ENCODE results near the gene ZNF391.

ZNF391 gene

DNA sequence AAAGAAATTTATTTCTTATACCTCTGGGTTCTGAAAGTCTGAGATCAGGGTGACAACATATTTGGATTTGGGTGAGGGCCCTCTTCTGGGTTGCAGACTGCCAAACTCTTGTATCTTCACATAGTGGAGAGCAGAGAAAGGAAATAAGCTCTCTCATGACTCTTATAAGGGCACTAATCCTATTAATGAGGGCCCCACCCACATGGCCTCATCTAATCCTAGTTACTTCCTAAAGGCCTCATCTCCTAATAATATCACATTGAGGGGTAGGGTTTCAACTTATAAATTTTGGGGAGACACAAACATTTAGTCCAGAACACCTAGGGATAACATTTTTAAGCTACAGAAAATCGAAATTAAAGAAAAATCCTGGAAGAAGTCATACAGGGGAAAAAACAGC, 5.1 kb upstream of the ZNF391 start:
- Histone ChIP-seq H3K4me3 (ENCODE audit: low read length) (no peak overlapping the region), H3K27me3 (ENCODE audit: insufficient read depth, low read length) (no peaks in the 10 kb centered on the region), H3K27ac (ENCODE audit: low read length) (no peak overlapping the region), H3K36me3 (ENCODE audit: insufficient read depth, low read depth, low read length) (no peaks in the 10 kb centered on the region), H3K9ac (ENCODE audit: low read depth, low read length) (no peak overlapping the region), H3K4me1 (ENCODE audit: insufficient read depth, low read length) (peaks cover 19% of the 10 kb centered on the region), H3K9me3 (ENCODE audit: insufficient read depth, low read depth, low read length) (0 out of 2 replicates have a peak, but pooled peaks cover 4% of the 10 kb centered on the region)

GRCh38 chr6:27392623-27393022, 4.1 kb downstream of the ZNF391 start:
- H3K27ac ChIP-seq (ENCODE audit: low read length), result no peak overlapping the region
- no peaks in the 10 kb centered on the region for H3K27me3 ChIP-seq (ENCODE audit: insufficient read depth, low read length)
- H3K36me3 ChIP-seq (ENCODE audit: insufficient read depth, low read depth, low read length), result peaks cover 7% of the 10 kb centered on the region; the same call in 1 of the 2 replicates
- peaks cover 6% of the 10 kb centered on the region; the same call in 1 of the 2 replicates for H3K4me1 ChIP-seq (ENCODE audit: insufficient read depth, low read length)
- no peak overlapping the region for H3K9ac ChIP-seq (ENCODE audit: low read depth, low read length)
- H3K4me3 ChIP-seq (ENCODE audit: low read length), result no peak overlapping the region
- H3K9me3 ChIP-seq (ENCODE audit: insufficient read depth, low read depth, low read length), result peaks cover 21% of the 10 kb centered on the region

DNA sequence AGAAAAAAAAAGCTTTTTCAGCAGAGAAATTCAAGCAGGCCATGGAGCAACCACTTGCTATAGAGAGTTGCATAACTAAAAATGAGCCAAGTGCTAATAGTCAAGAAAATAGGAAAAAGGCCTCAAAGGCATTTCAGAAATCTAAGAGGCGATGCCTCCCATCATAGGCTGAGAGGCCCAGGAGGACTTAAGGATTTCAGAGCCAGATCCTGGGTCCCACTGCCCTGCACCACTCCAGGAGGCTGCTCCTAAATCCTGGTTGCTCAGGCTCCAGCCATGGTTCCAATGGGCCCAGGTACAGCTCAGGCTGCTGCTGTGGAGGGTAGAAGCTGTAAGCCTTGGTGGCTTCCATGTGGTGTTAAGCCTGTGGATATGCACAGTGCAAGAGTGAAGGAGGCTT, 5.5 kb downstream of the ZNF391 start:
- H3K9ac ChIP-seq (ENCODE audit: low read depth, low read length), result no peak overlapping the region
- no peaks in the 10 kb centered on the region for H3K27me3 ChIP-seq (ENCODE audit: insufficient read depth, low read length)
- peaks cover 19% of the 10 kb centered on the region; the same call in 1 of the 2 replicates for H3K36me3 ChIP-seq (ENCODE audit: insufficient read depth, low read depth, low read length)
- no peak overlapping the region for H3K4me3 ChIP-seq (ENCODE audit: low read length)
- peaks cover 31% of the 10 kb centered on the region for H3K9me3 ChIP-seq (ENCODE audit: insufficient read depth, low read depth, low read length)
- no peaks in the 10 kb centered on the region for H3K4me1 ChIP-seq (ENCODE audit: insufficient read depth, low read length)
- no peak overlapping the region for H3K27ac ChIP-seq (ENCODE audit: low read length)

- H3K27ac ChIP-seq (ENCODE audit: low read length), result no peak overlapping the region
- H3K9ac ChIP-seq (ENCODE audit: low read depth, low read length), result no peak overlapping the region
- H3K27me3 ChIP-seq (ENCODE audit: insufficient read depth, low read length), result no peaks in the 10 kb centered on the region
- no peak overlapping the region for H3K4me3 ChIP-seq (ENCODE audit: low read length)
- peaks cover 54% of the 10 kb centered on the region for H3K36me3 ChIP-seq (ENCODE audit: insufficient read depth, low read depth, low read length)
- peaks cover 57% of the 10 kb centered on the region for H3K9me3 ChIP-seq (ENCODE audit: insufficient read depth, low read depth, low read length)
- no peaks in the 10 kb centered on the region for H3K4me1 ChIP-seq (ENCODE audit: insufficient read depth, low read length)
Observed at GRCh38 chr6:27400877-27401642, 12.5 kb downstream of the ZNF391 start.

GRCh38 chr6:27406085-27406484, 17.5 kb downstream of the ZNF391 start:
- Histone ChIP-seq H3K27me3 (ENCODE audit: insufficient read depth, low read length) (no peaks in the 10 kb centered on the region), H3K27ac (ENCODE audit: low read length) (no peak overlapping the region), H3K36me3 (ENCODE audit: insufficient read depth, low read depth, low read length) (peaks cover 16% of the 10 kb centered on the region), H3K4me1 (ENCODE audit: insufficient read depth, low read length) (no peaks in the 10 kb centered on the region), H3K9me3 (ENCODE audit: insufficient read depth, low read depth, low read length) (peaks cover 23% of the 10 kb centered on the region), H3K9ac (ENCODE audit: low read depth, low read length) (no peak overlapping the region), H3K4me3 (ENCODE audit: low read length) (no peak overlapping the region)

GRCh38 chr6:27407153-27407814, 18.7 kb downstream of the ZNF391 start:
- Histone ChIP-seq H3K27ac (ENCODE audit: low read length) (no peak overlapping the region), H3K9ac (ENCODE audit: low read depth, low read length) (no peak overlapping the region), H3K27me3 (ENCODE audit: insufficient read depth, low read length) (no peaks in the 10 kb centered on the region), H3K4me3 (ENCODE audit: low read length) (no peak overlapping the region), H3K9me3 (ENCODE audit: insufficient read depth, low read depth, low read length) (peaks cover 11% of the 10 kb centered on the region; the same call in 1 of the 2 replicates), H3K36me3 (ENCODE audit: insufficient read depth, low read depth, low read length) (peaks cover 5% of the 10 kb centered on the region), H3K4me1 (ENCODE audit: insufficient read depth, low read length) (no peaks in the 10 kb centered on the region)

DNA sequence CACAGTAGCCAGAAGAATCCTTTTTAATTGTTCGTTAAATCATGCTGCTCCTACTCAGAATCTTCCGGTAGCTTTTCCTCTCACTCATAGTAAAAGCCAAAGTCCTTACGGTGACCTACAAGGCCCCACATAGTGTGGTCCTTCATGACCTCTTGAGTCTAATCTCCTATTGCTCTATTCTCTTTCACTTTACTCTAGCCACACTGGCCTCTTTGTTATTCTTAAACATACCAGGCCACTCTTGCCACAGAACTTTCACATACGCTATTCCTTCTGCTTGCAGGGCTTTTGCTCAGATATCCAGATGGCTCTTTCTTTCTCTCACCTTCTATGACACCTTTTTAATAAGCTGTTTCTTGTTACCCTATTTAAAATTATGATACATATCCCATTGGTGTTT, 25.7 kb downstream of the ZNF391 start:
- no peak overlapping the region for H3K9ac ChIP-seq (ENCODE audit: low read depth, low read length)
- no peaks in the 10 kb centered on the region for H3K27me3 ChIP-seq (ENCODE audit: insufficient read depth, low read length)
- no peaks in the 10 kb centered on the region for H3K4me1 ChIP-seq (ENCODE audit: insufficient read depth, low read length)
- 0 out of 2 replicates have a peak, but pooled peaks cover 9% of the 10 kb centered on the region for H3K9me3 ChIP-seq (ENCODE audit: insufficient read depth, low read depth, low read length)
- no peaks in the 10 kb centered on the region for H3K36me3 ChIP-seq (ENCODE audit: insufficient read depth, low read depth, low read length)
- H3K4me3 ChIP-seq (ENCODE audit: low read length), result no peak overlapping the region
- no peak overlapping the region for H3K27ac ChIP-seq (ENCODE audit: low read length)

- H3K4me3 ChIP-seq (ENCODE audit: low read length), result no peak overlapping the region
- H3K36me3 ChIP-seq (ENCODE audit: insufficient read depth, low read depth, low read length), result no peaks in the 10 kb centered on the region
- no peaks in the 10 kb centered on the region for H3K4me1 ChIP-seq (ENCODE audit: insufficient read depth, low read length)
- H3K9ac ChIP-seq (ENCODE audit: low read depth, low read length), result no peak overlapping the region
- H3K27me3 ChIP-seq (ENCODE audit: insufficient read depth, low read length), result no peaks in the 10 kb centered on the region
- 0 out of 2 replicates have a peak, but pooled peaks cover 9% of the 10 kb centered on the region for H3K9me3 ChIP-seq (ENCODE audit: insufficient read depth, low read depth, low read length)
- no peak overlapping the region for H3K27ac ChIP-seq (ENCODE audit: low read length)
Observed at GRCh38 chr6:27414996-27415395, 26.4 kb downstream of the ZNF391 start.

- Histone ChIP-seq H3K9ac (ENCODE audit: low read depth, low read length) (no peak overlapping the region), H3K4me3 (ENCODE audit: low read length) (no peak overlapping the region), H3K4me1 (ENCODE audit: insufficient read depth, low read length) (no peaks in the 10 kb centered on the region), H3K27me3 (ENCODE audit: insufficient read depth, low read length) (no peaks in the 10 kb centered on the region), H3K27ac (ENCODE audit: low read length) (no peak overlapping the region), H3K36me3 (ENCODE audit: insufficient read depth, low read depth, low read length) (no peaks in the 10 kb centered on the region), H3K9me3 (ENCODE audit: insufficient read depth, low read depth, low read length) (0 out of 2 replicates have a peak, but pooled peaks cover 9% of the 10 kb centered on the region)
Observed at GRCh38 chr6:27415898-27416297, 27.3 kb downstream of the ZNF391 start.

- H3K27ac ChIP-seq (ENCODE audit: low read length), result no peak overlapping the region
- no peaks in the 10 kb centered on the region for H3K36me3 ChIP-seq (ENCODE audit: insufficient read depth, low read depth, low read length)
- H3K27me3 ChIP-seq (ENCODE audit: insufficient read depth, low read length), result no peaks in the 10 kb centered on the region
- H3K9ac ChIP-seq (ENCODE audit: low read depth, low read length), result no peak overlapping the region
- H3K4me1 ChIP-seq (ENCODE audit: insufficient read depth, low read length), result no peaks in the 10 kb centered on the region
- 0 out of 2 replicates have a peak, but pooled peaks cover 9% of the 10 kb centered on the region for H3K9me3 ChIP-seq (ENCODE audit: insufficient read depth, low read depth, low read length)
- H3K4me3 ChIP-seq (ENCODE audit: low read length), result no peak overlapping the region
Observed at GRCh38 chr6:27419363-27419762, 30.8 kb downstream of the ZNF391 start.

- H3K36me3 ChIP-seq (ENCODE audit: insufficient read depth, low read depth, low read length), result no peaks in the 10 kb centered on the region
- H3K4me3 ChIP-seq (ENCODE audit: low read length), result no peak overlapping the region
- H3K9me3 ChIP-seq (ENCODE audit: insufficient read depth, low read depth, low read length), result no peaks in the 10 kb centered on the region
- H3K27ac ChIP-seq (ENCODE audit: low read length), result no peak overlapping the region
- H3K27me3 ChIP-seq (ENCODE audit: insufficient read depth, low read length), result no peaks in the 10 kb centered on the region
- no peaks in the 10 kb centered on the region for H3K4me1 ChIP-seq (ENCODE audit: insufficient read depth, low read length)
- no peak overlapping the region for H3K9ac ChIP-seq (ENCODE audit: low read depth, low read length)
Observed at GRCh38 chr6:27422651-27423332, 34.2 kb downstream of the ZNF391 start.

Measured in iPS-20b (cell line).